CD14-positive monocyte (primary cell): Measurements from ENCODE around the gene AADAC. TPM values are rescaled to one million over a fixed set of nuclear protein-coding genes. Genes with fewer than 3 reads are reported as not detected.
A peak's percentile ranks its signal among the peaks of the same experiment; 100 is the strongest.

Experiments
- DNase-seq, 3 donors: peaks; one replicate each; pipeline ENCODE4 v3.0.0-alpha.2; 2011 to 2022
- H2AFZ ChIP-seq: 2 replicates; pipeline ENCODE4 v1.6.0; 2012; ENCODE audit warnings: mild to moderate bottlenecking, low read depth, low read length, inconsistent platforms; ENCODE audit not compliant: insufficient read depth, poor library complexity, severe bottlenecking
- H3K27ac ChIP-seq, 2 donors: 1 replicate in 1 of 2; 2 replicates in 1 of 2; pipeline ENCODE4 v1.5.1; 2012 to 2013; ENCODE audit warnings: low read length in 2 of 2, control low read depth in 1 of 2, inconsistent platforms in 1 of 2, low read depth in 1 of 2, mild to moderate bottlenecking in 1 of 2
- H3K27me3 ChIP-seq, 2 donors: one replicate each; pipeline versions ENCODE4 v1.6.0 to v1.6.1; 2011 to 2013; ENCODE audit warnings: low read length in 2 of 2; ENCODE audit not compliant: control insufficient read depth in 2 of 2, insufficient read depth in 2 of 2
- H3K36me3 ChIP-seq, 2 donors: replicated peaks in 1 of 2; 1 replicate in 1 of 2; 2 replicates in 1 of 2; pipeline versions ENCODE4 v1.5.1 to v1.6.1; 2012 to 2013; ENCODE audit warnings: low read length in 2 of 2, control low read depth in 1 of 2, inconsistent platforms in 1 of 2, mild to moderate bottlenecking in 1 of 2; ENCODE audit not compliant: insufficient read depth in 2 of 2, control insufficient read depth in 1 of 2
- H3K4me1 ChIP-seq, 2 donors: 1 replicate in 1 of 2; 2 replicates in 1 of 2; pipeline versions ENCODE4 v1.5.1 to v1.6.1; 2012 to 2013; ENCODE audit warnings: low read length in 2 of 2, control low read depth in 1 of 2, inconsistent platforms in 1 of 2, mild to moderate bottlenecking in 1 of 2, moderate library complexity in 1 of 2; ENCODE audit not compliant: insufficient read depth in 2 of 2, control insufficient read depth in 1 of 2
- H3K4me2 ChIP-seq: replicated peaks from 2 replicates; pipeline ENCODE3; 2012; ENCODE audit warnings: low read length, moderate library complexity, mild to moderate bottlenecking; ENCODE audit not compliant: poor library complexity, severe bottlenecking; ENCODE audit errors: extremely low read depth
- H3K4me3 ChIP-seq, 3 experiments: fragments of 200-600 bp in 1 of 3; sonication (generic) in 1 of 3; replicated peaks in 1 of 3; 1 replicate in 2 of 3; 2 replicates in 1 of 3; pipeline ENCODE4 v1.5.1; 2011 to 2013; ENCODE audit warnings: low read length in 3 of 3, mild to moderate bottlenecking in 3 of 3, control low read depth in 2 of 3, low read depth in 2 of 3, inconsistent platforms in 1 of 3, moderate library complexity in 1 of 3
- H3K79me2 ChIP-seq: 2 replicates; pipeline ENCODE4 v1.6.0; 2012; ENCODE audit warnings: mild to moderate bottlenecking, control low read depth, inconsistent platforms, low read length, moderate library complexity; ENCODE audit not compliant: insufficient read depth
- H3K9ac ChIP-seq: 2 replicates; pipeline ENCODE4 v1.6.0; 2017; ENCODE audit warnings: low read length, mild to moderate bottlenecking; ENCODE audit not compliant: insufficient read depth, poor library complexity, severe bottlenecking
- H3K9me3 ChIP-seq, 2 donors: replicated peaks in 1 of 2; 1 replicate in 1 of 2; 2 replicates in 1 of 2; pipeline versions ENCODE4 v1.5.1 to v1.6.1; 2012 to 2013; ENCODE audit warnings: low read length in 2 of 2, control low read depth in 1 of 2; ENCODE audit not compliant: control insufficient read depth in 1 of 2, insufficient read depth in 1 of 2
- H4K20me1 ChIP-seq: 2 replicates; pipeline ENCODE4 v1.6.0; 2012; ENCODE audit warnings: mild to moderate bottlenecking, low read length, control low read depth, moderate library complexity; ENCODE audit not compliant: insufficient read depth
- H3K27ac Mint-ChIP-seq, 7 donors: one replicate each; pipeline ENCODE4 v1.8.0; 2020; ENCODE audit warnings: mild to moderate bottlenecking in 7 of 7, mixed read lengths in 7 of 7, moderate library complexity in 6 of 7, inconsistent platforms in 2 of 7
- H3K27me3 Mint-ChIP-seq, 3 donors: one replicate each; pipeline ENCODE4 v1.8.0; 2021 to 2022; ENCODE audit warnings: low read depth in 3 of 3, mild to moderate bottlenecking in 3 of 3, mixed read lengths in 3 of 3, moderate library complexity in 3 of 3, inconsistent platforms in 1 of 3
- H3K36me3 Mint-ChIP-seq, 2 donors: one replicate each; pipeline ENCODE4 v1.8.0; 2020; ENCODE audit warnings: mixed read lengths in 2 of 2, inconsistent platforms in 1 of 2, mild to moderate bottlenecking in 1 of 2
- H3K4me1 Mint-ChIP-seq: one replicate; pipeline ENCODE4 v1.8.0; 2020; ENCODE audit warnings: mild to moderate bottlenecking, mixed read lengths
- H3K4me3 Mint-ChIP-seq, 2 donors: one replicate each; pipeline ENCODE4 v1.8.0; 2020; ENCODE audit warnings: mild to moderate bottlenecking in 2 of 2, mixed read lengths in 2 of 2, moderate library complexity in 1 of 2
- H3K9me3 Mint-ChIP-seq, 7 donors: one replicate each; pipeline ENCODE4 v1.8.0; 2020 to 2022; ENCODE audit warnings: mixed read lengths in 7 of 7, mild to moderate bottlenecking in 6 of 7, moderate library complexity in 6 of 7, inconsistent platforms in 2 of 7
- CTCF ChIP-seq: fragments of 200-600 bp; IDR thresholded peaks from one replicate; pipeline ENCODE4 v1.8.0; 2022; ENCODE audit warnings: antibody characterized with exemption, mild to moderate bottlenecking
- WGBS: methylation state at CpG from one replicate; pipeline ENCODE4 v1.1.5; 2013; ENCODE audit warnings: missing lambda C conversion rate; ENCODE audit not compliant: insufficient coverage; 5-methylcytosine and 5-hydroxymethylcytosine counted together
- intact Hi-C, 2 donors: fragments of 100-400 bp; cut with micrococcal nuclease; formaldehyde crosslinking; loops; one replicate each; pipeline versions ENCODE4 v1.15.0 to v1.15.1; 2023
- polyA plus RNA-seq, 3 donors: library from polyadenylated mRNA; depleted of rRNA in 1 of 3; unstranded in 2 of 3; stranded (reverse) in 1 of 3; fragments of 300-500 nt in 2 of 3; fragments of >200 nt in 1 of 3; fragmentation: Illumina TruSeq in 2 of 3; gene quantifications; 1 replicate in 2 of 3; 2 replicates in 1 of 3; pipeline ENCODE4 v1.2.3, GENCODE V29; 2012 to 2021

Gene AADAC
- polyA plus RNA-seq, 3 donors: not detected

- Histone ChIP-seq H2AFZ (no peak overlapping the region), H3K9me3 (peaks cover 5 to 8% of the 10 kb centered on the region in 2 donors), H3K27ac (no peak overlapping the region), H3K9ac (no peak overlapping the region), H3K27me3 (no peaks in the 10 kb centered on the region), H3K4me2 (no peak overlapping the region), H3K79me2 (no peaks in the 10 kb centered on the region), H4K20me1 (no peaks in the 10 kb centered on the region), H3K4me3 (no peak overlapping the region), H3K36me3 (no peaks in the 10 kb centered on the region), H3K4me1 (no peaks in the 10 kb centered on the region)
- Mint-ChIP-seq H3K4me3 (no peak overlapping the region), H3K4me1 (peaks cover 5% of the 10 kb centered on the region), H3K27ac (peak overlapping the region in 1 of 7 donors; percentile 80), H3K9me3 (peaks cover 16 to 25% (median 22%) of the 10 kb centered on the region in 7 donors), H3K27me3 (no peaks in the 10 kb centered on the region), H3K36me3 (peaks cover 0 to 5% of the 10 kb centered on the region in 2 donors)
- 36% methylated on average over 6 of the region's 11 CpGs for WGBS
- TF ChIP-seq CTCF: no peak
- DNase-seq: no peak
- intact Hi-C loops: no loop called here
Measured at GRCh38 chr3:151852074-151852811, 38.3 kb downstream of the AADAC start.

GRCh38 chr3:151856118-151856517, 42.2 kb downstream of the AADAC start:
- H2AFZ ChIP-seq: no peak overlapping the region
- H3K4me3 ChIP-seq: no peak overlapping the region
- H3K4me3 Mint-ChIP-seq: no peak overlapping the region
- H3K27ac ChIP-seq: no peak overlapping the region
- no peak for TF ChIP-seq CTCF
- H3K36me3 Mint-ChIP-seq: no peaks in the 10 kb centered on the region
- no peak overlapping the region for H3K9ac ChIP-seq
- no peaks in the 10 kb centered on the region for H3K36me3 ChIP-seq
- 100% methylated on average over 2 of the region's 3 CpGs for WGBS
- no peaks in the 10 kb centered on the region for H3K27me3 ChIP-seq
- H4K20me1 ChIP-seq: no peaks in the 10 kb centered on the region
- peaks cover 3 to 7% (median 4%) of the 10 kb centered on the region in 7 donors for H3K9me3 Mint-ChIP-seq
- no peaks in the 10 kb centered on the region for H3K4me1 ChIP-seq
- no peaks in the 10 kb centered on the region for H3K79me2 ChIP-seq
- no peak overlapping the region for H3K27ac Mint-ChIP-seq
- no peak for DNase-seq
- intact Hi-C loops: no loop called here
- no peak overlapping the region for H3K4me2 ChIP-seq
- H3K9me3 ChIP-seq: peaks cover 0 to 8% of the 10 kb centered on the region in 2 donors
- peaks cover 2% of the 10 kb centered on the region for H3K4me1 Mint-ChIP-seq
- no peaks in the 10 kb centered on the region for H3K27me3 Mint-ChIP-seq
